ENCODE data around the gene MBP. TPM values are rescaled to one million over a fixed set of nuclear protein-coding genes. Genes with fewer than 3 reads are reported as not detected.
A peak's percentile ranks its signal among the peaks of the same experiment; 100 is the strongest.
"Not testable (repeated sequence)": the region's sequence is repeated elsewhere in the genome, so short reads cannot be mapped to it uniquely, and the experiment has no call there.

Gene MBP
- total RNA-seq, 3 donors from 2014 or later: 37.9 to 48.5 (median 47.4) TPM

GRCh38 chr18:76951456-76952247 lies 180.9 kb downstream of the MBP start:
- intact Hi-C loops (cut with DNase I, micrococcal nuclease): no loop called here
- TF ChIP-seq, protein P1, sequence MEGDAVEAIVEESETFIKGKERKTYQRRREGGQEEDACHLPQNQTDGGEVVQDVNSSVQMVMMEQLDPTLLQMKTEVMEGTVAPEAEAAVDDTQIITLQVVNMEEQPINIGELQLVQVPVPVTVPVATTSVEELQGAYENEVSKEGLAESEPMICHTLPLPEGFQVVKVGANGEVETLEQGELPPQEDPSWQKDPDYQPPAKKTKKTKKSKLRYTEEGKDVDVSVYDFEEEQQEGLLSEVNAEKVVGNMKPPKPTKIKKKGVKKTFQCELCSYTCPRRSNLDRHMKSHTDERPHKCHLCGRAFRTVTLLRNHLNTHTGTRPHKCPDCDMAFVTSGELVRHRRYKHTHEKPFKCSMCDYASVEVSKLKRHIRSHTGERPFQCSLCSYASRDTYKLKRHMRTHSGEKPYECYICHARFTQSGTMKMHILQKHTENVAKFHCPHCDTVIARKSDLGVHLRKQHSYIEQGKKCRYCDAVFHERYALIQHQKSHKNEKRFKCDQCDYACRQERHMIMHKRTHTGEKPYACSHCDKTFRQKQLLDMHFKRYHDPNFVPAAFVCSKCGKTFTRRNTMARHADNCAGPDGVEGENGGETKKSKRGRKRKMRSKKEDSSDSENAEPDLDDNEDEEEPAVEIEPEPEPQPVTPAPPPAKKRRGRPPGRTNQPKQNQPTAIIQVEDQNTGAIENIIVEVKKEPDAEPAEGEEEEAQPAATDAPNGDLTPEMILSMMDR (IDR thresholded peaks at IDR 0.05): no peak
- DNase-seq: no peak

DNA sequence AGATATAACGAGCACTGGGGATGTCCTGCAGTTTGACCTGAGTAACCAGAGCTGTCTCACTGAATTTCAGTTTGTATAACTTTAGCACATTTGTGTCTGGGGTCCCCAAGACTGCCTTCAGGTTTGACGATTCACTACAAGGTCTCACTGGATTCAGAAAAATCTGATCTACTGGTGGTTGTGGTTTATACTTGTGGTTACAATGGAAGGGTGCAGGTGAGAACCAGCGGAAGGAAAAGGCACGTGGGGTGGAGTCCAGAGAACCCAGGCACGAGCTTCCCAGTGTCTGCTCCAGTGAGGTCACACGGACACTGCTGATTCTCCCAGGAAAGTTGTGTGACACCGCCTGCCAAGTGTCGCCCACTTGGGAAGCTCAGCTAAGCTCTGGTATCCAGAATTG lies 184.2 kb downstream of the MBP start:
- H3K9me3 ChIP-seq: no peaks in the 10 kb centered on the region
- H3K36me3 ChIP-seq (ENCODE audit: low read depth): no peaks in the 10 kb centered on the region
- peaks cover 1% of the 10 kb centered on the region for H3K4me1 ChIP-seq (ENCODE audit: low read depth)
- TF ChIP-seq, protein P1 (IDR thresholded peaks at IDR 0.05): no peak
- H3K4me3 ChIP-seq: no peak overlapping the region
- intact Hi-C loops (cut with DNase I, micrococcal nuclease): no loop called here
- ATAC-seq (no peak), DNase-seq (no peak)

More at GRCh38 chr18:76951456-76952247, 180.9 kb downstream of the MBP start:
- H3K36me3 ChIP-seq (ENCODE audit: low read depth): no peaks in the 10 kb centered on the region
- H3K4me3 ChIP-seq: no peak overlapping the region
- ATAC-seq: no peak
- H3K9me3 ChIP-seq: no peaks in the 10 kb centered on the region
- H3K4me1 ChIP-seq (ENCODE audit: low read depth): peaks cover 4% of the 10 kb centered on the region

DNA sequence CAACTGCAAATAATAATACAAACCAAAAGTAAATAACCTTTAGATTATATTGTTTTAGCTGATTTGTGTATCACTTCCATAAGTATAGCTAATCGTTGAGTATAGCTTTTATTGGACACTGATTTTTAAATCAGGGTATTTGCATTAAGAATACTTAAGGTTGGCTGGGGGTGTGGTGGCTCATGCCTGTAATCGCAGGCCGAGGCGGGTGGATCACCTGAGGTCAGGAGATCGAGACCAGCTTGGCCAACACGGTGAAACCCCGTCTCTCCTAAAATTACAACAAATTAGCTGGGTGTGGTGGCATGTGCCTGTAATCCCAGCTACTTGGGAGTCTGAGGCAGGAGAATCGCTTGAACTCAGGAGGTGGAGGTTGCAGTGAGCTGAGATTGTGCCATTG lies 188.2 kb downstream of the MBP start:
- intact Hi-C loops (cut with DNase I, micrococcal nuclease); H3K4me3 ChIP-seq; H3K36me3 ChIP-seq (ENCODE audit: low read depth); H3K9me3 ChIP-seq; H3K4me1 ChIP-seq (ENCODE audit: low read depth); ATAC-seq; DNase-seq: not testable (repeated sequence)

DNA sequence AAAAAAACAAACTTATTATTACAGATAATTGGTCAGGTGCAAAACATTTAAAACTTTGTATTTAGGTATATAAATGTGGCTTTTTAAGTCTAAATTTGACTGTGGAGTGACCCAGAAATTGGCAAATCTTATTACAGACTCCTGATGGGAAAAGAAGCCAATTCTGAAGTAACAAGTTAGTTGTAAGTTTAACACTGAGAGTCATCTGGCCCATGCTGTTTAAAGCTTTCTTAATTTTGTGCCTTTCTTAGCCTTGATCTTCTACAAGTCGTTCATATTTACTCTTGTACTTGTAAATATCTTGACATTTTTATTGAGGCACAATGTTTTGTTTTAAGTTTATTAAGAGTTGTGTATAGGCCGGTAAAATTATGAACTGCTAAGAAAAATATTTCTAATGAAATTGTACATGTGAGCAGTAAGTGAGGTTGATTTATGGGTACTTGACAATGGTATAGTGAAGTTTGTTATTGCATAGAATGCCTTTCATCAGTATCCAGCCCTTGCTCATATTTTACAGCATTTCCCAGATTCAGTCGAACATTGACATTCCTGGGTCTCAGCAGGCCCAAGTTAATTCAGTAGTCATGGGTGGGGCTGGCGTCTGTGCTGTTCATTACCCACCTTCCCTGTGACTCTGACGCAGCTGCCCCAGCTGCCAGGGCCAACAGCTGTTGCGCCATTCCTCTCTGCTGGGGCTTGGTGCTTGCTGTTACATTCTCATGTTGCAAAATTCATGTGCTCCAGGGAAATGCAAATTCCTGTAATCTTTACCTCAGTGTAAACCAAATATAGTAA lies 188.8 kb downstream of the MBP start:
- ATAC-seq: peak; percentile 23
- TF ChIP-seq, protein P1 (IDR thresholded peaks at IDR 0.05): no peak
- intact Hi-C loops (cut with DNase I, micrococcal nuclease): no loop called here
- no peaks in the 10 kb centered on the region for H3K9me3 ChIP-seq
- DNase-seq: no peak
- no peak overlapping the region for H3K4me3 ChIP-seq
- no peaks in the 10 kb centered on the region for H3K36me3 ChIP-seq (ENCODE audit: low read depth)
- H3K4me1 ChIP-seq (ENCODE audit: low read depth): no peaks in the 10 kb centered on the region

DNA sequence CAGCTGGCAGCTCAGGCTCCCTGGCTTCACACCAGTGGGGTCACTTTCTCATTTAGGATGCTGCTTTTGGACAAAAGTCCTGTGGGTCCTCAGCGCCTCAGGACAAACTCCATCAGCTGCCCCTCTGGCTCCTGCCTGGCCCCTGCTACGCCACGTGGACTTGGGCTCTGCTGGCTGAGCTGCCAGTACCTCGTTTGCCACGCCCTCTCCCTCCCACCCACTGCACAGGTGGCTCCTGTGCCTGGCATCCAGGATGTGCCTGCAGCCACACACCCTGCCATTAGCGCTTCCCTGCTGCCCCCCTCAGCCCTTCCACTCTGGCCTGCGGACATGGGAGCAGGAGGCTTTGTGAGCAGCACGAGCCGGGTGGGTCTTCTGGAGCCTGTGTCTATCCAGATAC lies 191.3 kb downstream of the MBP start:
- TF ChIP-seq, protein P1 (IDR thresholded peaks at IDR 0.05): no peak
- no peaks in the 10 kb centered on the region for H3K4me1 ChIP-seq (ENCODE audit: low read depth)
- no peak overlapping the region for H3K4me3 ChIP-seq
- intact Hi-C loops (cut with DNase I, micrococcal nuclease): no loop called here
- H3K9me3 ChIP-seq: no peaks in the 10 kb centered on the region
- DNase-seq: peak in 1 of 3 donors; percentile 34
- peak; percentile 69 for ATAC-seq
- H3K36me3 ChIP-seq (ENCODE audit: low read depth): no peaks in the 10 kb centered on the region

DNA sequence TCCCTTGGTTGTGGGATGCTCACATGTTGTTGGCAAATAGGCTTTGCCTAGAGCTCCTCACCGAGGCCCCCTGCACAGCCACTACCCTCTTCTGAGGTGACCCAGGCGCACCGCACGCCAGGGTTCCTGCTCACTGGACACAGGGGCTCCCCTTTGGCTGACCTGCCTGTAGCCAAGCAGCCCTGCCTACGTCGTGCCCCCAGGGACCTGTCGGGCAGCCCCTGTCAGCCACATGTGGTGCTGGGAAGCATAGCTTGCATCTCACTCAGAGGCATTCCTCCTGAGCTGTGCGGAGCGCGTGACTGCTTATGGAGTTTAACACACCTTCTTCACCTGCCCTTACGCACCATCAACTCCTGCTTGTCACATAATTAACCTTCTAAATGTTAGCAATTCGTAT lies 194.0 kb downstream of the MBP start:
- ATAC-seq: no peak
- Histone ChIP-seq H3K9me3 (no peaks in the 10 kb centered on the region), H3K4me3 (no peak overlapping the region), H3K36me3 (ENCODE audit: low read depth) (no peaks in the 10 kb centered on the region), H3K4me1 (ENCODE audit: low read depth) (no peaks in the 10 kb centered on the region)
- no peak for DNase-seq
- TF ChIP-seq, protein P1 (IDR thresholded peaks at IDR 0.05): no peak
- intact Hi-C loops (cut with DNase I, micrococcal nuclease): no loop called here

Data from mucosa of descending colon (tissue), 3 donors.